GM04504 (cell line): ENCODE measurements around the gene CAMKK1.
A peak's percentile ranks its signal among the peaks of the same experiment; 100 is the strongest.
"Not testable (repeated sequence)": the region's sequence is repeated elsewhere in the genome, so short reads cannot be mapped to it uniquely, and the experiment has no call there.

ENCODE experiments used
- DNase-seq: peaks from one replicate; pipeline ENCODE4 v3.0.0-alpha.2; 2012; ENCODE audit warnings: low read depth

The CAMKK1 gene

DNA sequence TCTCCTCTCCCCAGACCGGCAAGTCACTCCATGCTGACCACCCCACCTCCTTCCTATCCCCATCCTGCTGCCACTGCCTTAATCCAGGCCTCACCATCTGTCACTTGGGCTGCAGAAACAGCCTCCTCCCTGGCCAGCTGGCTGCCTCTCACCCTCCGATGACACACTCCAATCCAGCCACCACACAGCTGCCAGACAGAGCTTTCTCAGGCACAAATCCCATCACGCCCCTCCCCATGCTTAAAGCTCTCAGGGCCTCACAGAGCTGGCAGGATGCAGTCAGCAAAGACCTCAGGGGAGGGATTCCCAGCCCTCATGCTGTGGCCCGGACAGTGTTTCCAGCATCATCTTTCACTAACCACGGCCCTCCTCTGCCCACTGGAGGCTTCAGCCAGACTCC, 13.7 kb downstream of the CAMKK1 start:
- peak; percentile 75 for DNase-seq

DNA sequence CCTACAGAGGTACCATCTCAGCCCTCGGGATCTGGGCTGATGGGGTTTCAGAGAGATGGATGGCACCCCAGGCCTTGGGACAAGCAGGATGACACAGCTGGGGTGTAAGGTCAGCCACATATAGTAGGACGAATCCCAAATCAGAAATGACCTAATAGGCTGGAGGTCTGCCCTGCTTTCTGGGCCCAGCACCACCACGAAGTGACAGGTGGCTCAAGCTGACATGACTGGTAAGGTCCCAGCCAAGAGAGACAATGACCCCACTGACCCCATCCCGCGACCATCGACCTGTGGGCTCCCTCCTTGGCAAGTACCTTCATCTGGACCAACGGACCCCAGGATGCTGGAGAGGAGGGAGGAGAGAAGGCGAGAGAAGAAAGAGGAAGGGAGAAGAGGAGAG, 15.6 kb downstream of the CAMKK1 start:
- DNase-seq = no peak

DNA sequence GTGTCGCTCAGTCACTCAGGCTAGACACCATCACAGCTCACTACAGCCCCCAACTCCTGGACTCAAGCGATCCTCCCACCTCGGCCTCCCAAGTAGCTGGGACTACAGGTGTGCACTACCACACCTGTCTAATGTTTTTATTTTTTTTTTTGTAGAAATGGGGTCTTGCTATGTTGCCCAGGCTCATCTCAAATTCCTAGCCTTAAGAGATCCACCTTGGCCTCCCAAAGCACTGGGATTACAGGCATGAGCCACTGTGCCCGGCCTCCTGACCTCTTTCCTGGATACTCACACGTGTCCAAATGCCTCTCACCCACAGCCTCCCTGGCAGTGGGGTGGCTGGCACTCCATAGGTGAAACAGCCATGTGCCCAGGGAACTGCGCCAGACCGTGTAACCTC, 17.5 kb downstream of the CAMKK1 start:
- no peak for DNase-seq

DNA sequence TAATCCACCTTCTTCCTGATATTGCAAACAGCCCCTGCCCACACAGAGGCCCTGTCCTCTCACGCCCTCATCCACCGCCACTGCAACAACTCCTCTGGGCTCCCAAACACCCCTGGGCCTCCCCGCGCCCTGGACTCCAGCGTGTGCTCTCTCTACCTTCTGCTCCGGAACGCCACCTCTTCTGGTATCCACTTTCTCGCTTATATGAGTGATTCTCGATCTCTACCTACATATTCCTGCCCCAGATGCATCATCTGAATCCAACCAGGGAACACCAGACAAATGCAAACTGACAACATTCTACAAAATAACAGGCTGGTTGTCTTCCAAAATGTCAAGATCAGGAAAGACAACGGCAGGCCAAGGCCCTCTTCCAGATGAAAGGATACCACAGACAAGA, 19.0 kb downstream of the CAMKK1 start:
- DNase-seq = no peak

DNA sequence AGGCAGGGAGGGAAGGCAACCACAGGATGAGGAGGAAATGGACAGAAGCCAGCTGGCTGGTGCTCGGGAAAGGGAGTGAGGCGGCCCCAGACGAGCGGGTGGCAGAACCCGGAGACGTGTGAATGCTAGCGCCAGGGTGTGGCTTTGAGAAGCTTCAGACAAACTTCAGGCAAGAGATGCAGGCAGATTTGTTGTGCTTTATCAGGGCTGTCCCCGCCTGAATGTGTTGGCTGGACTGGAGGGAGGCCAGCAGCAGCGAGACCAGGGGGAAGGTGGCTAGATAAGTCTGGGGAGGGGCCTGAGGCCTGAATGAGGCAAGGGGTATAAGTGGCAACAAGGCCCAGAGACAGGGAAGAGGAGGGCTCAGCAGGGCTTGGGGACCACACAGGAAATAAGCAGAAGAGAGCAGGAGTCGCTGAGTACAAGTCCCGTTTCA, 22.0 kb downstream of the CAMKK1 start:
- DNase-seq = no peak

DNA sequence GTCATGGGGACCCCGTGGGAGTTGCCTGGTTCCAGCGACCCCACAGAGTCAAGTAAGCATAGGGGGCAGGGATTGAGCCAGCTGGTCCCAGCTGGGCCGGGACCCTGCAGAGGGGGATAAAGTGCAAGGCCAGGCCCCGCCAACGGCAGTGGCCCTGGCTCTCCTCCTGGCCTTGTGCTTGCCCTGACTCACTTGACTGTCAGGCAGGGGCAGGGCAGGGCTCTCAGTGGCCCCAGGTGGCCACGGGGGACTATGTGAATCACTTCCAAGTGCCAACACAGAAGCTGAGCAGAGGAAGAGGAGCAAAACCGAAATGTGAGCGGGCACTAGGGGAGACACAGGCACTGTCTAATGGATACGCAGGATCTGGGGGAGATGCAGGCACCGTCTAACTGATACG, 25.2 kb downstream of the CAMKK1 start:
- DNase-seq = no peak

DNA sequence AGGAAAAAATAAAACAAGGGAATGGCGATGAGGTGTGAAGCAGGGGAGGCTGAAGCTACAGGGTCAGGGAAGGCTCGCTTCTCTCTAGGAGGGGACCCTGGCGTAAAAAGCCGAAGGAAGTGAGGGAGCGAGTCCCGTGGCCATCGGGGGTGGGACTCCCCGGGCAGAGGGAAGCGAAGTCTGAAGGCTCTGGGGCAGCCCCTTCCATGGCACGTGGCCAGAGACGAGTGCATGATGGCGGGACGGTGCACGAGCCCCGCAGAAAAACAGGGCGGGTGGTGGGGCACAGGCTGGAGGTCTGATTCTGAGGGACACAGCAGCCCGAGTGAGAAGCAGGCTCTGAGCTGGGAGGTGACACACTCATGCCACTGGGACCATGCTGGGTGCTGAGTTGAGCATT, 25.7 kb downstream of the CAMKK1 start:
- DNase-seq = no peak

DNA sequence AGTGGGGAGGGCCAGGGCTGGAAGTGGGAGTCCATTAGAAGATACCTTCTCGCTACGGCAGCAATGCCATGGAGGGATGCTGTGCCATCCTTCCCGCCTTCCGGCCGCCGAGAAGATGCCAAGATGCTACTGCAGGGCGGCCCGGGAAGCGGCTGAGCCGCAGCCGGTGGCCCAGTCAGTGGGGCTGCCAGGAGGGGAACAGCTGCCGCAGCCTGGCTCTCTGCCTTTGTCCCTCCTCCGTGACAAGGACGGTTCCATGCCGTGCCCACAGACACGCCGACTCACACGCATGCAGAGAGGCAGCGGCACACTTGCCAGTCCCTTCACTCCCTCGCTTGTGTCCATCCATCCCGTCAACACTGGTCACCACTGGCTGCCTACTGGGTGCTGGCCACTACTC, 26.6 kb downstream of the CAMKK1 start:
- no peak for DNase-seq

DNA sequence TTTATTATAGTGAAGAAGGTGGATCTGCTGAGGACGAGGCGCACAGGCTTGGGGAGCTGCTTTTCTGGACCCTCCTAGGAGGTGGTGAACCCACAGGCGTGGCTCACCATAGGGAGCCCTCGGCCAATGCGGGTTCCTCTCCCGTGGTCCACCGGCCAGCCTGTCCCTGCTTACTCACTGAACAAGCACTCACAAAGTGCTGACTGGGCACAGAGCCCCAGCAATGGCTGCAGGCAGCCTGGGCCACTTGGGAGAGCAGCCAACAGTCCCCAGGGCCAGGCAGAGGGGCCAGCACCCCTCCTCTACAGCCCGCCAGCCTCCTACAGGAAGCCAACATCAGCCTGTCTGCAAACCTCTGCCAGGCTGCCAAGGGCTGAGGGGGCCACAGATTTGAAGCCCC, 27.7 kb downstream of the CAMKK1 start:
- peak; percentile 58 for DNase-seq

DNA sequence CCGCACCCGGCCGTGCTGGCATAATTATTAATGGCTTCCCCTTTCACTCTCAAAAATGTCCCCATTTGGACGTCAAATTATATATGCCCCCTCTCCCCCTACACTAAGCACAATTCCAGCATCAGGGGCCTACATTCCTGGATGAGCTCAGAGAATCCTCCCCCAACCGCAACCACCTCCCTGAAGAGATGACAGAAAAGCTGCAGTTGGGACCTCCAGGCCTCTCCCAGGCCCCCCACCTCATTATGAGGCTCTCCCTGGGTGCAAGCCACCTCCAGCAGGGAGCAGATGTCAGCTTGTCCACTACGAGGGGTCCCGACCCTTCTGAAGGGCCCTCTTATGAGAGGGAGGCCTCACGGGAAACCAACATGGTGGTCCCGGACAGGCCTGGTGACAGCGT, 28.3 kb downstream of the CAMKK1 start:
- DNase-seq = no peak

DNA sequence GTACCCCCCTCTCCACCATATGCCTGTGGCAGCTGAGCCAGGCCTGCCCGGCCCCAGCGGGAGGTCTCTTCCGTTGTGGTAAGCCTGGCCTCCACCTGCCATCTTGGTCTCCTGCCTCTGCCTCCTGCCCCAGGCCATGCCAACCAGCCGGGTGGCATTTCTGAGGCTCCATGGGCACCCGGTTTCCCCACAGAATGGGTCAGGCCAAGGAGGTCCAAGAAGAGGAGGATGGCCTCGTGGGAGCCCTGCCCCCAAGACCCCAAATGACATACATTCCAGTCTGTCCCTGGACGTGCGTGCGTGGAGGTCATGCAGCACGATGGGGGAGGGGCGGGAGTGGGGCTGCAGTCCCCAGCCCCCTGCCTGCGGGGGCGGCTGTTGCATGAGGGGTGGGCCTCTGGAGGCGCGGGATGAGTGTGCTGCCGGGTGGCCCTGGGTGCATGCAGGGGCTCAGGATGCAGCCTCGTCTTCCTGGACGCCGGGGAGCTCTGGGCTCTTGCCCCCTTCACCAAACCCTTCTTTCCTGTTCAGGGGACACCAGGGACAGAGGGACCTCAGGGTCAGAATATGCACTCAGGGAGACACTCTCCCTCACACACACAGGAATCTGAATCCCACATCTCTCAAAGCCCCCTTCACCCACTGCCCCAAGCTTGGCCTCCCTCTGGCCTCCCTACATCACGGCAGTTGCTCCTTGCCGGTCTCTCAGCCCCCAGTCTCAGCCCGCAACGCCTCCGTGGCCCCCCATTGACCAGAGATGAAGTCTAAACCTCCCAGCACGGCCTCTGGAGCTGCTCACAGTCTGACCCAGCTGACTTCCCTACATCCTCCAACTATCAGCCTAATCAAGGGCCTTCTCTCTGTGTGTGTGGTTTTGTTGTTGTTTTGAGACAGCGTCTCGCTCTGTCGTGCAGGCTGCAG, 30.8 kb downstream of the CAMKK1 start:
- no peak for DNase-seq

DNA sequence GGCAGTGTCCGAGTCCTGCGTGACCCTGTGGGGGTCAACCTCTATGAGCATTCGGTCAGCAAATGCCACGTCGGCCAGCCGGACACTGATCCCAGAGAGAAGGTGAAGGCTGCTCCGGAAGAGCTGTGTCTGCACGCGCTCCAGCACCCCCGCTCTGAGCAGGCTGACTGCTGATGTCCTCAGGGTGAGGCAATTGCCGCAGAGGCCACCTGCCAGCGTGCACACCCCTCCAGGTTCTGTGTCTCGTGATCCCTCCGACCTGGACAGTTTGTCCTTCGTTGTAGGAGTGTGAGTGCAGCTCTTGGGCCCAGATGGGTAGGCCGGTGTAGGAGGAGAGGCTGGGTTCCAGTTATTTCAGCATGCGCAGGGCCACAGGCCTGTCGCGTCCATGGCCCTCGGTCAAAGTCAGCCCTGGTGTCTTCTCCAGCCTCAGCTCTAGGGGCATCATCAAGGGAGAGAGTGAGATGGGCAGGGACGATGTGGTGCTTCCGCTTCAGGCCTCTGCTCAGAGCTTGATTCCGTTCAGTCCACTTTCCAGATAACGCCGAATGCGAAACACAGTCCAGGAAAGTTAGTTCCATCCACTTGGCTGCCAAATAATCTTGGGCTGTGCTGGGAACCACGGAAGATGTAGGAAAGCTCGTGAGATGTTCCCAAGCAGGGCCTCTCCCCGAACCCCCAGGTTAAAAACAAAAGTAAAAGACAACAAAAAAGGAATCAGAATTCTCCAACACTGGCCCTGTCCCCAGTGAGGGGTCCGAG, 31.7 kb downstream of the CAMKK1 start:
- no peak for DNase-seq

DNA sequence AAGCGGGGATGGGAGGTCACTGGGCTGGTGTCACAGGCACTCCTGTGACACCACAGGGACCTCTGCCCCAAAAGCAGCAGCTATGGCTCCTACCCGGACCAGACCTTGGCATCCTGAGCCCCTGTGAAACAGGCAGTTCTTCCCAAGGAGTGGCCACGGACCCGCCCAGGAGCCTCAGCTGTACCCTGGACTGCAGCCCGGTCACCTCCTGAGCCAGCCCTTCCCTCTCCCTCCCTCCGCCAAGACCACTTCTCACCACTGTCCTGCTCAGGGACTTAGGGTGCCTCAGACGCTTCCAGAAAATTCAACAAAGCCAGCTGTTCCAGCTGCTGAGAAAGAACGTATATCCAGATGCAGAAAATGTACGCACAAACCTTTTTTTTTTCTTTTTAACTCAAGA, 32.9 kb downstream of the CAMKK1 start:
- DNase-seq = no peak

DNA sequence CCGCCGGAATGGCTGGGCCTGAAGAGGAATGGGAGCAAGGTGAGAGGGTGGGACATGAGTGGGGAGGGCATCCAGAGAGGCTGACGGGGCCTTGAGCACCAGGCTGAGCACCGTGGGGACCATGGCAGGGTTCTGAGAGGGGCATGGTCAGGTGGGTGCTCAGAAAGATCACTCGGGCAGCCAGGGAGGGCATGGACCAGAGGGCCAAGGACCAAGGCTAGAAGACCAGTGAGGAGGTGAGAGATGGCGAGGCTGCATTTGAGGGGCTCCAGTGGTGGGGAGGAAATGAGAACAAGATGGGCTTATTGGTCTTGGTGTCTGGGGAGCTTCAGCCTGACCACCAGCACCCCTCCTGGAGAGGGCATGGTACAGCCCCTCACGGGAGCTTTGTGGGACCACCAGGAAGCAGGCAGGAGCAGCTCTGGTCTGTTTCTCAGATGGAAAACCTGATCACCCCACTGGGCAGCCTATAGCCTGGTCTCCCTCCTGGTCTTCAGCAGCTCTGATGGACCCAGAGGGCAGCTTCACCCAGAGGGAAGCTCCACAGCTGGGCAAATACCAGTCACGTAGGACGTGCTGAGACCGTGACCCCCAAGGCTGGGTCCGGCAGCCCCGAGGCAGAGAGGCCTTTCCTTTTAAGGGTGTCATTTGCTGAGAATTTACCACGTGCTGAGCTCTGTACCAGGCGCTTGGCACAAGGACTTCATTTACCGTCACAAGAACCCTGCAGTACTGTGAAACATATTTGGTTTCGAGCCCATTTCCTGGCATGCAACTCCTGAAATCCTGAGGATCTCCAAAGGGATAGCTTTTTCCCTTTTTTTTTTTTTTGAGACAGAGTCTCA, 35.4 kb downstream of the CAMKK1 start:
- no peak for DNase-seq

DNA sequence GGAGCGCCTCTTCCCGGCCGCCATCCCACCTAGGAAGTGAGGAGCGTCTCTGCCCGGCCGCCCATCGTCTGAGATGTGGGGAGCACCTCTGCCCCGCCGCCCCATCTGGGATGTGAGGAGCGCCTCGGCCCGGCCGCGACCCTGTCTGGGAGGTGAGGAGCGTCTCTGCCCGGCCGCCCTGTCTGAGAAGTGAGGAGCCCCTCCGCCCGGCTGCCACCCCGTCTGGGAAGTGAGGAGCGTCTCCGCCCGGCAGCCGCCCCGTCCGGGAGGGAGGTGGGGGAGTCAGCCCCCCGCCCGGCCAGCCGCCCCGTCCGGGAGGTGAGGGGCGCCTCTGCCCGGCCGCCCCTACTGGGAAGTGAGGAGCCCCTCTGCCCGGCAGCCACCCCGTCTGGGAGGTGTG, 38.6 kb downstream of the CAMKK1 start:
- not testable (repeated sequence) for DNase-seq

DNA sequence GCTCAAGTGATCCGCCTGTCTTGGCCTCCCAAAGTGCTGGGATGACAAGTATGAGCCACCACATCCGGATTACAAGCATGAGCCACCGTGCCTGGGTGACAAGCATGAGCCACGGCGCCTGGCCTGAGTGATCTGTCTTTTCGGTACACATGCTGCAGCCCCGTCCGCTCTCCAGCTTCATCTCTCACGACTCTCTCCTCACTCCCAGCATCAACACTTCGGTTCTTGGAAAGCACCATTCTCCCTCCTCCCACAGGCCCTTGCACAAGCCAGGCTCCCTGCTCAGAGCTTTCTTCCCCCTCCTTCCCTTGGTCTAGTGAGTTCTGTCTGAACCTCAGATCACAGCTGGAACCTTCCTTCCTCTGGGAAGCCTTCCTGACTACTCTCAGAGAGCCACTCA, 40.3 kb downstream of the CAMKK1 start:
- DNase-seq = no peak

DNA sequence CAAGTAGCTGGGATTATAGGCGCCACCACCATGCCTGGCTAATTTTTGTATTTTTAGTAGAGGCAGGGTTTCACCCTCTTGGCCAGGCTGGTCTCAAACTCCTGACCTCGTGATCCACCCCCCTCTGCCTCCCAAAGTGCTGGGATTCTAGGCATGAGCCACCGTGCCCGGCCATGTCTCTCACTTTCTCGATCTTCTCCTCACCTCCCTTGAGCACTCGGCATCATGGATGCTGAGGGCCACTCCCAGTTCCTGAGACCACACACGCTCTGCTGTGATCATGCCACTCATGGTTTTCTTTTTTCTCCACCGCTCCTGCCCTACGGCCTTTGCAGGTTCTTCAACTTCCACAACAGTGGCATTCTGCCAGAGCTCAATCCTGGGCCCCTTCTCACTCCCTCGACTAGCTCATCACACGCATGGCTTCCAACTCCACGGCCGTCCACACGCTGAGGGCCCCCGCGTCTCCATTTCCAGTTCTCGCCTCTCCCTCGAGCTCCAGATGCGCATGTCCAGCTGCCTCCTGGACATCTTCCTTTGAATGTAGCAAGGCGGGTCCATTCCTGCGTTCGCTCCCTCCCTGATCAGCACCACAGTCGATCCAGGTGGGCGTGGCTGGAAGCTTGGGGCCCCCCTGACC, 41.3 kb downstream of the CAMKK1 start:
- no peak for DNase-seq

DNA sequence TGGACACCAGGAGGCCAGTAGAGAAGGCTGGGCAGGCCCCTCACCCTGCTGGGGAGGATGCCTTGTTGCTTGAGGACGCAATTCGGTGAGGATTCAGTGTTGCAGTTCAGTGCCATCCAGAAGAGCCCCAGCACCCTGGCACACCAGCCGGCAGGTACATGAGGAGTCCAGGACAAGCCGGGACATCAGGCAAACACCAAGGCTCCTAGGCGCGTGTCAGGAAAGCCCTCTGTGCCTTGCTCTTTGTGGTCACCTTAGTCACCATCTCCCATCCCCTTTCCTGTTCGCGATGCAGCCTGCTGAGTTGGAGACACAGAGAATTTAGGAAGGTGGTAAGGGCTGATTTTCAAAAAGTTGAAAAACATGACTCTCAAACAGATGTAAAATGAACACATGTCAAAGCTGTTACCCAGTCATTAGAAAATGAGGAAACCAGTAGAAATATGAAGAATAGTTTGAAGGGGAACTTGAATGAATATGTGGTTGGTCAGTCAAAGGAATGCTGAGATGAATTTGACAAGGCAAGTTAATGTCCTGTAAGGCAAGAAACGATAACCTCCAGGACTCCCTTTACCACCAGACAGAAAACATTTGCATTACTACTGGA, 44.5 kb downstream of the CAMKK1 start:
- DNase-seq = no peak

DNA sequence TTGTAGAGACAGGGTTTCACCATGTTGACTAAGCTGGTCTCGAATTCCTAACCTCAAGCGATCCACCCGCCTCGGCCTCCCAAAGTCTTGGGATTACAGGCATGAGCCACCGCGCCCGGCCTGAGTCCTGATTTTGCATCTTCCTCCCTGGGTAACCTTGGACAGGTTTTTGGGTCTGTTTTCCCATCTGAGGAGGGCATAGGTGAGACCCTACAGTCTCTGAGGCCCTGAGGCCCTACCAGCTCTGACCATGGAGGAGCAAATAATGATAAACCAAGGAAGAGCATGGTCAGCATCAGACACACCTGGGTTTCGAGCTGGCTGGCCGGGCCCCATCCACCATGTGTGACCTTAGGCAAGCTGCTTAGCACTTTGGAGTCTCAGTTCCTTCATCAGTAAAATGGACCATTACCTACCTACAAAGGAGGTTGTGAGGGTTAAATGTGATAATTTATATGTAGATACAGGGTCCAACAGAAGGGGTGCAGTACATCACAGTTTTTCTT, 45.6 kb downstream of the CAMKK1 start:
- DNase-seq = no peak

DNA sequence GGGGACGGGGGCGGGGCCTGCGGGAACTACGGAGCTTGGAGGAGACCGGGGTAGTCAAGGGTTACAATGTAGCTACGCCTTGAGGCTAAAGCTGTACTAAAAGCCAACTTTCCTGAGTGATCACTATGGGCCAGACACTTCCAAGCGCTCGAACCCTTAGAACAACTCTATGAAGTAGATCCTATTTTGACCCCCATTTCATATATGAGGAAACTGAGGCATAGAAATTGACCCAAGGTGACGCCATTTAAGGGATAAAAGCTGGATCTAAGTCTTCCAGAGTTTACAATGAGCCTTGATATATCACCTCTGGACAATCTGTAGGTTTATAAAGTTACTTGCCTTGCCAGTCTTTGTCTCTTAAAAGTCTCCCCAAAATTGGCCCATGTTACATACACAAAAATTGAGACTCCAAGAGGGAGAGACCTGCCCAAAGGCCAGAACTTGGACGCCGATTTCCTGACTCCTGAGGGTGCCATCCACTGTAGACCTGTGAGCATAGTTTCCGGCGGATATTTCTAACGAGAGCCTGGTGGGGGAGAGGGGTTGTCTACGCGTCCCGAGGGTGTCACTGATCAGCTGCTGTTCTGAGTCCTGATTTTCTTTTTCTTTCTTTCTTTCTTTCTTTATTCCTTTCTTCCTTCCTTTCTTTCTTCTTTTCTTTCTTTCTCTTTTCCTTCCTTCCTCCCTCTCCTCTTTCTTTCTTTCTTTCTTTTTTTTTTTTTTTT, 46.3 kb downstream of the CAMKK1 start:
- no peak for DNase-seq
